Measurements from ENCODE around the gene MPP2.
"Not testable (repeated sequence)": the region's sequence is repeated elsewhere in the genome, so short reads cannot be mapped to it uniquely, and the experiment has no call there.

MPP2 gene

GRCh38 chr17:43873091-43873490 lies 34.2 kb downstream of the MPP2 start:
- H3K79me2 ChIP-seq (ENCODE audit: low read length) = no peaks in the 10 kb centered on the region
- no peaks in the 10 kb centered on the region for H3F3A ChIP-seq (ENCODE audit: insufficient read depth, low read length)
- no peak overlapping the region for H3K27ac ChIP-seq (ENCODE audit: low read length)
- no peak overlapping the region for H3K4me3 ChIP-seq (ENCODE audit: low read length)
- peaks cover 6% of the 10 kb centered on the region for H3K27me3 ChIP-seq (replicated peaks; ENCODE audit: insufficient read depth, low read length)
- H3K9me3 ChIP-seq (replicated peaks; ENCODE audit: insufficient read depth, low read length) = no peaks in the 10 kb centered on the region
- no peaks in the 10 kb centered on the region for H4K20me1 ChIP-seq (ENCODE audit: insufficient read depth, low read length)
- H3K36me3 ChIP-seq (replicated peaks; ENCODE audit: insufficient read depth, low read length) = no peaks in the 10 kb centered on the region
- no peaks in the 10 kb centered on the region for H3K9me2 ChIP-seq (replicated peaks; ENCODE audit: insufficient read depth, low read length)
- H2AFZ ChIP-seq (ENCODE audit: low read length) = no peak overlapping the region
- H3K4me2 ChIP-seq (ENCODE audit: low read depth, low read length) = no peak overlapping the region
- H3K4me1 ChIP-seq (ENCODE audit: low read length) = no peaks in the 10 kb centered on the region
- DNase-seq = no peak
- no peak overlapping the region for H3K9ac ChIP-seq (ENCODE audit: low read length)
- TF ChIP-seq EZH2 (optimal IDR thresholded peaks at IDR 0.05; ENCODE audit: low read depth, low read length) (no peak), CTCF (IDR thresholded peaks at IDR 0.05; ENCODE audit: low read length) (peak; percentile 11; the same call in 1 of the 2 replicates)

GRCh38 chr17:43871946-43872690 lies 35.2 kb downstream of the MPP2 start:
- no peaks in the 10 kb centered on the region for H3K9me2 ChIP-seq (replicated peaks; ENCODE audit: insufficient read depth, low read length)
- no peaks in the 10 kb centered on the region for H3K9me3 ChIP-seq (replicated peaks; ENCODE audit: insufficient read depth, low read length)
- H3K36me3 ChIP-seq (replicated peaks; ENCODE audit: insufficient read depth, low read length) = no peaks in the 10 kb centered on the region
- 0 out of 2 replicates have a peak overlapping the region, but pooled peaks have one; percentile 30 for H2AFZ ChIP-seq (ENCODE audit: low read length)
- no peak for DNase-seq
- no peaks in the 10 kb centered on the region for H3K4me1 ChIP-seq (ENCODE audit: low read length)
- H3K9ac ChIP-seq (ENCODE audit: low read length) = no peak overlapping the region
- no peaks in the 10 kb centered on the region for H3F3A ChIP-seq (ENCODE audit: insufficient read depth, low read length)
- H3K79me2 ChIP-seq (ENCODE audit: low read length) = no peaks in the 10 kb centered on the region
- H3K27ac ChIP-seq (ENCODE audit: low read length) = no peak overlapping the region
- no peaks in the 10 kb centered on the region for H4K20me1 ChIP-seq (ENCODE audit: insufficient read depth, low read length)
- peak overlapping the region; percentile 62 for H3K4me2 ChIP-seq (ENCODE audit: low read depth, low read length)
- peaks cover 8% of the 10 kb centered on the region for H3K27me3 ChIP-seq (replicated peaks; ENCODE audit: insufficient read depth, low read length)
- TF ChIP-seq EZH2 (optimal IDR thresholded peaks at IDR 0.05; ENCODE audit: low read depth, low read length) (no peak), EZH2phosphoT487 (IDR thresholded peaks at IDR 0.05; ENCODE audit: low read length) (no peak), CTCF (IDR thresholded peaks at IDR 0.05; ENCODE audit: low read length) (no peak)
- H3K4me3 ChIP-seq (ENCODE audit: low read length) = no peak overlapping the region; the same call in 1 of the 2 replicates

- not testable (repeated sequence) for H3K4me1 ChIP-seq (ENCODE audit: low read length); DNase-seq; H3F3A ChIP-seq (ENCODE audit: insufficient read depth, low read length); H4K20me1 ChIP-seq (ENCODE audit: insufficient read depth, low read length); H3K36me3 ChIP-seq (replicated peaks; ENCODE audit: insufficient read depth, low read length); H3K9ac ChIP-seq (ENCODE audit: low read length); H3K27ac ChIP-seq (ENCODE audit: low read length); H3K9me2 ChIP-seq (replicated peaks; ENCODE audit: insufficient read depth, low read length); H3K79me2 ChIP-seq (ENCODE audit: low read length); H2AFZ ChIP-seq (ENCODE audit: low read length); H3K4me3 ChIP-seq (ENCODE audit: low read length); H3K9me3 ChIP-seq (replicated peaks; ENCODE audit: insufficient read depth, low read length); H3K4me2 ChIP-seq (ENCODE audit: low read depth, low read length)
- H3K27me3 ChIP-seq (replicated peaks; ENCODE audit: insufficient read depth, low read length) = peaks cover 28% of the 10 kb centered on the region
These were observed 38.3 kb downstream of the MPP2 start for GRCh38 chr17:43869031-43869430.

- H3K9ac ChIP-seq (ENCODE audit: low read length) = no peak overlapping the region
- no peaks in the 10 kb centered on the region for H3K9me3 ChIP-seq (replicated peaks; ENCODE audit: insufficient read depth, low read length)
- H3K27me3 ChIP-seq (replicated peaks; ENCODE audit: insufficient read depth, low read length) = peaks cover 31% of the 10 kb centered on the region
- H3K79me2 ChIP-seq (ENCODE audit: low read length) = no peaks in the 10 kb centered on the region
- H3F3A ChIP-seq (ENCODE audit: insufficient read depth, low read length) = no peaks in the 10 kb centered on the region
- TF ChIP-seq CTCF (IDR thresholded peaks at IDR 0.05; ENCODE audit: low read length) (no peak), EZH2 (optimal IDR thresholded peaks at IDR 0.05; ENCODE audit: low read depth, low read length) (no peak), EZH2phosphoT487 (IDR thresholded peaks at IDR 0.05; ENCODE audit: low read length) (no peak)
- H3K27ac ChIP-seq (ENCODE audit: low read length) = no peak overlapping the region
- H3K36me3 ChIP-seq (replicated peaks; ENCODE audit: insufficient read depth, low read length) = no peaks in the 10 kb centered on the region
- no peak overlapping the region for H3K4me2 ChIP-seq (ENCODE audit: low read depth, low read length)
- H2AFZ ChIP-seq (ENCODE audit: low read length) = no peak overlapping the region
- no peaks in the 10 kb centered on the region for H3K4me1 ChIP-seq (ENCODE audit: low read length)
- H3K9me2 ChIP-seq (replicated peaks; ENCODE audit: insufficient read depth, low read length) = no peaks in the 10 kb centered on the region
- DNase-seq = no peak
- H3K4me3 ChIP-seq (ENCODE audit: low read length) = no peak overlapping the region
- H4K20me1 ChIP-seq (ENCODE audit: insufficient read depth, low read length) = no peaks in the 10 kb centered on the region
These were observed 38.9 kb downstream of the MPP2 start for GRCh38 chr17:43868226-43868994.

Data from MM.1S (cell line).